KMS-11 (cell line): ENCODE data around the gene TBL1X.

Experiments
- H2AFZ ChIP-seq: fragments of 200-600 bp; sonication (generic); 2 replicates; pipeline ENCODE4 v1.6.1; 2016; ENCODE audit warnings: antibody characterized with exemption, mixed run types, low read depth
- H3K27ac ChIP-seq: fragments of 200-600 bp; sonication (generic); 2 replicates; pipeline ENCODE4 v1.6.1; 2016; ENCODE audit warnings: mild to moderate bottlenecking, mixed run types
- H3K27me3 ChIP-seq: fragments of 200-600 bp; sonication (generic); 2 replicates; pipeline ENCODE4 v1.6.1; 2017; ENCODE audit warnings: mild to moderate bottlenecking, low read depth, mixed run types, moderate library complexity; ENCODE audit not compliant: insufficient read depth
- H3K36me3 ChIP-seq: fragments of 200-600 bp; sonication (generic); 2 replicates; pipeline ENCODE4 v1.6.1; 2017; ENCODE audit warnings: mild to moderate bottlenecking, mixed run types; ENCODE audit not compliant: insufficient read depth
- H3K4me1 ChIP-seq: fragments of 200-600 bp; sonication (generic); 2 replicates; pipeline ENCODE4 v1.6.1; 2016; ENCODE audit warnings: mild to moderate bottlenecking, low read depth, mixed run types; ENCODE audit not compliant: poor library complexity, severe bottlenecking
- H3K4me2 ChIP-seq: fragments of 200-600 bp; sonication (generic); 2 replicates; pipeline ENCODE4 v1.7.0; 2016; ENCODE audit warnings: mild to moderate bottlenecking, mixed run types
- H3K4me3 ChIP-seq: fragments of 200-600 bp; sonication (generic); IDR thresholded peaks from 2 replicates; pipeline ENCODE4 v1.6.1; 2017; ENCODE audit warnings: low read depth, low read length, mixed read lengths; ENCODE audit not compliant: insufficient read depth
- H3K79me2 ChIP-seq: fragments of 200-600 bp; sonication (generic); 2 replicates; pipeline ENCODE4 v1.6.1; 2016; ENCODE audit warnings: low read depth, mixed run types; ENCODE audit not compliant: insufficient read depth
- H3K9ac ChIP-seq: fragments of 200-600 bp; sonication (generic); 2 replicates; pipeline ENCODE4 v1.6.1; 2016; ENCODE audit warnings: mild to moderate bottlenecking, mixed run types
- H4K20me1 ChIP-seq: fragments of 200-600 bp; sonication (generic); 2 replicates; pipeline ENCODE4 v1.6.1; 2016; ENCODE audit warnings: mild to moderate bottlenecking, mixed run types; ENCODE audit not compliant: insufficient read depth
- CTCF ChIP-seq: fragments of 200-600 bp; sonication (generic); conservative IDR thresholded peaks from 2 replicates; pipeline ENCODE4 v1.6.1; 2017; ENCODE audit warnings: low read depth, mild to moderate bottlenecking, antibody characterized with exemption, low read length, moderate library complexity, mixed read lengths

The TBL1X gene

GRCh38 chrX:9610771-9611392 lies 146.0 kb downstream of the TBL1X start:
- Histone ChIP-seq H3K36me3 (no peaks in the 10 kb centered on the region), H3K4me3 (no peak overlapping the region), H2AFZ (no peak overlapping the region), H3K27ac (no peak overlapping the region), H3K27me3 (no peaks in the 10 kb centered on the region), H3K4me2 (no peak overlapping the region), H3K4me1 (no peaks in the 10 kb centered on the region), H3K79me2 (no peaks in the 10 kb centered on the region), H4K20me1 (no peaks in the 10 kb centered on the region), H3K9ac (no peak overlapping the region)
- no peak for TF ChIP-seq CTCF

DNA sequence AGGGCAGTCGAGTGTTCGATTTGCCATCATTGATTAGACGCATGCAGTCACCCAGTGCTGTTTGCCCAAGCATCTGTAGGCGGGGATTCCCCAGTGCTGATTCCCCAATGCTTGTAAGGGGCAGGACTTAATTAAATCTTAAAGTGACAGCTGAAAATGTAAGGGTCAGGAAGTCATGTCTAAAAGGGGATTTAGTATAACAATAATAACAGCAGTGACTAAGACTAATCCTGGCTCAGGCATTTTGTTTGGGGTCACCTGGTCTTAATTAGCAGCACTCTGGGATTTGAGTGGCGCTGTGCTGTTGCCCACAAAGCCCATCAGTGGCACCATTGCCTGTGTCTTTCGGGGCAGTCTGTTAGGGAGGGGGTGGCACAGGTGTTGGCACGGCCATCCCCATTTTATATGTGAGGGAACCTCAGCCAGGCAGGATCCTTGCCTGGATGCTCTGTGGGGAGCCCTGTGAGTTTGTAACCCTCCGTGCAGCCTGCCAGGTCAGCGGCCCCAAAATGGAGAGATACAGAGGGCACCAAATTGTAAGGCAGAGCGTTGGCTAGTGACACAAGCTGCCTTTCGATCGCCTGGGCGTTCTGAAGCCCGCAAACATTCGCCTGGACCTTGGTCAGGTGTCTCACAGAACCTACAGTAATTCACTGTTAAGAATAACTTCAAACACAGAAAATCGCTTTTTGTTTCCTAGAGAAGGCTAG lies 146.7 kb downstream of the TBL1X start:
- Histone ChIP-seq H3K4me2 (no peak overlapping the region), H3K4me3 (no peak overlapping the region), H3K27me3 (no peaks in the 10 kb centered on the region), H3K4me1 (no peaks in the 10 kb centered on the region), H4K20me1 (no peaks in the 10 kb centered on the region), H3K36me3 (no peaks in the 10 kb centered on the region), H2AFZ (no peak overlapping the region), H3K9ac (no peak overlapping the region), H3K27ac (no peak overlapping the region), H3K79me2 (no peaks in the 10 kb centered on the region)
- no peak for TF ChIP-seq CTCF

DNA sequence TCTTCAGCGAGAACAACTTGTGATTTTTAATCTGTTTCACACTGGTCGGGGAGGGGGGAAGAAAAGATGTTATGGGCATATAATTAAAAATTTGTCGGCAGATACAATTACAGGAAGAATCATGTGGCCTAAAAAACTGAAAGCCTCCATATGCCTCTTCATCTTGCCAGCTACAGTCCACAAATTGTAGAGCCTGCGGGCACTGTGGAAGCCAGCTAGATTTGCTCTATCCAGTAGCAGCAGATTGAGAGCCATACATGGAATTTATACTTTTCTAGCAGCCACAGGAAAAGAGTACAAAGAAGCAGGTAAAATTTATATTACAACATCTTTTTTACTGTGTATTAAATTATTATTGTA lies 147.3 kb downstream of the TBL1X start:
- no peak overlapping the region for H3K4me2 ChIP-seq
- H3K79me2 ChIP-seq: no peaks in the 10 kb centered on the region
- no peak overlapping the region for H3K9ac ChIP-seq
- H3K4me3 ChIP-seq: no peak overlapping the region
- H3K36me3 ChIP-seq: no peaks in the 10 kb centered on the region
- H2AFZ ChIP-seq: no peak overlapping the region
- no peaks in the 10 kb centered on the region for H3K27me3 ChIP-seq
- H3K4me1 ChIP-seq: no peaks in the 10 kb centered on the region
- no peak overlapping the region for H3K27ac ChIP-seq
- no peak for TF ChIP-seq CTCF
- no peaks in the 10 kb centered on the region for H4K20me1 ChIP-seq

DNA sequence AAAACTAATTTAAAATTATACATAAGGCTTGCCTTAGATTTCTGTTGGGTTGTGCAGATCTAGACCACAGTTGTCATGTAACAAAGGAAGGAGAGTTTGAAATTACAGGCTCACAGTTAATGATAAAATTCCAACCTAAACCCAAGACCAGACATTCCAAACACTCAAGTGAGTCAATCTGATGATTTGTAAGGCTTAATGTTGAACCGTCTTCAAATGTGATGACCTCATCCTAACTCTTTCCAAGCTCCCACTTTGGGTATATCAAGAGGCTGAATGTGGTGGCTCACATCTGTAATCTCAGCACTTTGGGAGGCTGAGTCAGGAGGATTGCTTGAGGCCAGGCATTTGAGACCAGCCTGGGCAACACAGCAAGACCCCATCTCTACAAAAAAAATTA lies 149.2 kb downstream of the TBL1X start:
- no peaks in the 10 kb centered on the region for H4K20me1 ChIP-seq
- no peaks in the 10 kb centered on the region for H3K27me3 ChIP-seq
- no peak for TF ChIP-seq CTCF
- no peak overlapping the region for H3K27ac ChIP-seq
- no peaks in the 10 kb centered on the region for H3K4me1 ChIP-seq
- no peak overlapping the region for H2AFZ ChIP-seq
- no peaks in the 10 kb centered on the region for H3K36me3 ChIP-seq
- no peaks in the 10 kb centered on the region for H3K79me2 ChIP-seq
- no peak overlapping the region for H3K9ac ChIP-seq
- no peak overlapping the region for H3K4me3 ChIP-seq
- no peak overlapping the region for H3K4me2 ChIP-seq
